Activated CD4-positive, alpha-beta T cell treated with anti-CD3 and anti-CD28 coated beads, Interleukin-2, Interleukin-4, amounts not matched to agents 100 ng/mL and 50 ng/mL, durations not matched to agents 16 hours and 8 hours (primary cell): Measurements from ENCODE around the gene MYO5B.
"Not testable (repeated sequence)": the region's sequence is repeated elsewhere in the genome, so short reads cannot be mapped to it uniquely, and the experiment has no call there.

Source experiments
- DNase-seq: peaks from one replicate; pipeline ENCODE4 v3.0.0-alpha.2; 2020; ENCODE audit warnings: low spot score

The MYO5B gene

GRCh38 chr18:50099725-50100407, 95.1 kb downstream of the MYO5B start:
- DNase-seq, result peak; percentile 44

DNA sequence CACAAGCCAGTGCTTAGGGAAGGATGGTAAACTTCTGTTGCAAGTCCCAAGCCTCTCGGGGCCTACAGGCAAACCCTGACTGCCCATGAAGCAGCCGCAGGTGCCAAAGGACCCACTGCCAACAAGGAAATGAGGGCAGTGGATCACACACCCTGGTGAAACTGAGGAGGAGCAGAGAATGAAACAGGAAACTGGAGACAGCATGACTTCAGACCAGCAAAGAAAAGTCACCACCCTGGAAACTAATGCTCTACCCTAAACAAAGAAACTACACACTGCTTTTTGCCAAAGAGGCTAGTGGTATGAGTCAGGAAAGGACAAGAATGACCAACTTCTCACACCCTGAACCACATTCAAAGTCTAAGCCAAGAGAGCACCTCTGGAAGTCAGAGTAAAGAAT, 97.2 kb downstream of the MYO5B start:
- DNase-seq, result peak; percentile 2

- no peak for DNase-seq
Measured at GRCh38 chr18:50096766-50097435, 98.0 kb downstream of the MYO5B start.

DNA sequence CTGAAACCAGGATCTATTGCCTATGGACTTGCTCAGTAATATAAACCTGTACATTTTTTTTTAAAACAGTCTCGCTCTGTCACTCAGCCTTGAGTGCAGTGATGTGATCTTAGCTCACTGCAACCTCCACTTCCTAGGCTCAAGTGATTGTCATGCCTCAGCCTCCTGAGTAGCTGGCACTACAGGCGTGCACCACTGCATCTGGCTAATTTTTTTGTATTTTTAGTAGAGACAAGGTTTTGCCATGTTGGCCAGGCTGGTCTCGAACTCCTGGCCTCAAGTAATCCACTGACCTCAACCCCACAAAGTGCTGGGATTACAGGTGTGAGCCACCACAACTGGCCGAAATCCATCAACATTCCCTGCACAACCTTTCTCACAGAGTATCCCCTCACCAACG, 100.2 kb downstream of the MYO5B start:
- DNase-seq, result not testable (repeated sequence)

DNA sequence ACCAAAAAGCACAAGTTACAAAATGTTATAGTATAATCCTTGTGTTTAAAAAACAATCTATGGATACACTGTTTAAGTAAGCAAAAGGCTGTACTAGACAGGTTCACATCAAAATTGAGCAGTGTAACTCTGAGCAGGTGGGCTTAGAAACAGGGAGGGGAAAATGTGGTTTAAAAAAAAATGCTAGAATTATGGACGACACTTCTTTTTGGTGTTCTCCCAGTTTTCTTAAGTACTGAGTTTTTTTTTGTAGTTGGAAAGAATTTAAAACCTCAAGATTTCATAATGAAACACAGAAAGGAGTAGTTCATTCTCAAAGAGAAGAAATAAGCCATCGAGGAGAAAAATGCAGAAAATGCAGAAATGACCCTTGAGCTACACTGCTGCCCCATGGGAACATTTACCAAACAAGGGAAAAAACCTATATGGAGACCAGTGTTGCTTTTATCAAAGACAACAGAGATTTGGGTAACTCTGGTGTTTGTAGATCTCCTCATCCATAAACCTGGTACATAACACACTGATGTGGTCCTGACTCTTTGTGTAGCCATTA, 100.7 kb downstream of the MYO5B start:
- DNase-seq, result no peak

DNA sequence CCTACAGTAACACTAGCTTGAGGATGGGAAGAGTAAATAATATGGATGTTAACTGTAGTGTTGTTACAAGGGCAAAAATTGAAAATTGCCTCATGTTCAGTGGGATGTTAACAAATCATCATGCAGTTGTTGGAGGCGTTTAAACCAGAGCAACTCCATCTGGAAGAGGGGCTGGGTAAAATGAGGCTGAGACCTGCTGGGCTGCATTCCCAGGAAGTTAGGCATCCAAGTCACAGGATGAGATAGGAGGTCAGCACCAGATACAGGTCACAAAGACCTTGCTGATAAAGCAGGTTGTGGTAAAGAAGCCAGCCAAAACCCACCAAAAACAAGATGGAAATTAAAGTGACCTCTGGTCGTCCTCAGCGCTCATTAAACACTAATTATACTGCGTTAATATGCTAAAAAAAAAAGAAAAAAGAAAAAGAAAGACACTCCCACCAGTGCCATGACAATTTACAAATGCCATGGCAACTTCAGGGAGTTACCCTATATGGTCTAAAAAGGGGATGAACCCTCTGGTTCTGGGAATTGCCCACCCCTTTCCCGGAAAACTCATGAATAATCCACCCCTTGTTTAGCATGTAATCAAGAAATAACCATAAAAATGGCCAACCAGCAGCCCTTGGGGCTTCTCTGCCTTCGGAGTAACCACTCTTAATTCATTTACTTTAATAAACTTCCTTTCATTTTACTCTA, 101.4 kb downstream of the MYO5B start:
- DNase-seq, result no peak

- no peak for DNase-seq
Measured at GRCh38 chr18:50092245-50092805, 102.6 kb downstream of the MYO5B start.

- no peak for DNase-seq
Measured at GRCh38 chr18:50091509-50092244, 103.3 kb downstream of the MYO5B start.

DNA sequence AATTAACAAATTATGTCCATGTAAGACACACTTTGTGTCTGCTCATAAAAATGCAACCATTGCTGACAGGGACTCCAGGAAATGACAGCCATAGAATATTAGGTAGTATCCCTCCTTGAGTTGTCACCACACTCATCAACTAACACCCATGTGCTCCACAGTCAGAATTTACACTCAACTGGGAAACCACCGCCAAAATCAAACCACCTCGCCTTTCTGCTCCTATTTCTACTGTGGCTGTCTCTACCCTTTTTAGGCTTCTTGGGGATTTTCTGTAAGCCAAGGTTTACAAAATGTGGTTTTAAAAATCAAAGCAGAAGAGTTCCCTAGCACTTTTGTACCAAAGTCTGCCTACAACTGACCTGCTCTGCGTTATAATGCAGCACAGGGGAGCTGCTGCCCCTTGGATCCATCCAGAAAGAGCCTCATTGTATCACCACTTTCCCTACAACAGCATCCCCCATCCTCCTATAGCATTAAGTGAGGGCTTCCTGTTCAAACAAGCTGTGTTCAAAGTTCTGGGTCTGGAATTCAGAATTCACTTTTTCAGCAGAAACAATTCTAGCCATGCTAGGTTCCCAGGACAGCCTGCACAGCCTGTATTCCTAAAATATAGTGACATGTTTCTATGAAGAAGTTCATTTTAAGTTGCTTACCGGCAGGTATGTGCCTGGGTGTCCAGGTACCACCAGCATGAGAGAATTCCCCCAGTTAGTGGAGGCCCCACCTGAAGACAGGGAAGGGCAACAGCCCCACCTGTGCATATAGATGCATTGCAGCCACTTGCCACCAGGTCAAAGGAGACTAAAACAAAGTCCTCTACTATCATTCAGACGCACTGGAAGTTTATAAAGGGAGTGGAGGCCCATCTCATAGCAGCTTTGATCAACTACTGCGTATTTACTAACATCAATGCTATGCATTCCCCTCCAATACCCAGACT, 104.3 kb downstream of the MYO5B start:
- DNase-seq, result no peak

DNA sequence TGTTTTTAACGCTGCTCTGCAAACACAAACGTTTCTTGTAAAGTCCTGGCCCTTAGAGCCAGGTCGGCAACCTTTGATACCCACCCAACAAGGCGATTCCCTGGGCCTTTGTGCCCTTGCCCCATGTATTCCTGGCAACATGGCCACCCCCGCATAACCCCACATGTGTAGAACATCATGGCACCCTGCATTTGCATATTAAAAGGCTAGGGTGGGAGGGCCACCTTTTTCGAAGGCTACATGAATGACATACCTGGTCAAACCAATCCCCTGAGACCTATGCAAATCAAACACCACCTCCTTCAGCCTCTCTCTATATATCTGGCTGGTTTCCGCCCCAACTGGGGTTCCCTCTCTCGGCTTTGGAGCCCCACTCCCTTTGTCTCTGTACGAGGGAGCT, 105.2 kb downstream of the MYO5B start:
- DNase-seq, result no peak

- DNase-seq, result no peak
Measured at GRCh38 chr18:50083708-50084107, 111.2 kb downstream of the MYO5B start.

DNA sequence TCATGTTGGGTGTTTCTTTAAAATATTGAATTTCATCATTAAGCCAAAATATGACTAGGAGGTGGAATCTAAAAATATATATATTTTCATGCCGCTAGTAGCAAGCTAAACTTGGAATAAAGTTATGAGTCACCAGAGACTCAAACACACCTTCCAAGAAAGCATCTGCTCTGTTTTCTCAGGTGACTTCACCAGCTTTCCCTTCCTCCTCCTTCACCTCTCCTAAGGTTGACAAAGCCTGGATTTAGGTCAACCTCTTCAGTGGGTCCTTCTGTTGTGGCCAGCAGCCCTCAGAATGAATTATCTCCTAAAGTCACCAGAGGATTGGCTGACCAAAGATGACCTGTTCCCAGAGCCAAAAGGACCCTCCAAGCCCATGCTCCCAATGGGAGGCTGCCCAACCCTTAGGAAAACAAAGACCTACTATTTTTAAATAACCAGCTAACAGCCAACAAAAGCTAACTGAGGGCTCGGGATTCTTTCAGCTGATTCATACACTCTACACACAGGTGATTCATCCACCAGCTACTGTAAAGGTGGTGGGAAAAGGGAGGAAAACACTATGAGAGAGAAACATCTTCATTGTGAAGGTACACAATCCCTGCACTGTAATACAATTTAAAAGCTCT, 113.9 kb downstream of the MYO5B start:
- DNase-seq, result no peak

GRCh38 chr18:50080316-50080715, 114.6 kb downstream of the MYO5B start:
- DNase-seq, result no peak

- DNase-seq, result no peak
Measured at GRCh38 chr18:50079571-50080295, 115.2 kb downstream of the MYO5B start.

- DNase-seq, result no peak
Measured at GRCh38 chr18:50076277-50076676, 118.7 kb downstream of the MYO5B start.

GRCh38 chr18:50075772-50076171, 119.2 kb downstream of the MYO5B start:
- DNase-seq, result no peak

- no peak for DNase-seq
Measured at GRCh38 chr18:50074404-50074803, 120.5 kb downstream of the MYO5B start.

GRCh38 chr18:50073319-50073718, 121.6 kb downstream of the MYO5B start:
- no peak for DNase-seq

DNA sequence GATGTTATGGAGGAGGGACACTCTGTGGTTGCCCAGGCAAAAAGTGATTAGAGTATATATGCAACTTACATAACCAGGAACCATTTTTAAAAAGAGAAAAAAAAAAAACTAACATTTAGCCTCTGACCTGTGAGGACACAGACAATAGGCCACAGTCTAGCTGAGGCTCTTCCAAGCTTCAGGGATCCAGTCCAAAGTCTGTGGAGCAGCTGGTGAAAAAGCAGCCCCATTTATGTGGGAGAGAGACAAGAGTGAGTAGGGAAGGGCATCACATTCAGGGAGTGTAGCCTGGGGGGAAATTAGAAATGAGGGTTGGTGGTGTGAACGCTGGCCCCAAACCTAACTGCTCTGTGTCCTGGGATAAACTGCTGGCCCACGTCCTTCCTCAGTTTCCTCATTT, 122.8 kb downstream of the MYO5B start:
- no peak for DNase-seq

GRCh38 chr18:50071397-50071796, 123.5 kb downstream of the MYO5B start:
- no peak for DNase-seq
